NCI-H524 treated with DMSO at 0.1 percent for 48 hours (cell line): ENCODE measurements around the gene RBM33.
"Not testable (repeated sequence)": the region's sequence is repeated elsewhere in the genome, so short reads cannot be mapped to it uniquely, and the experiment has no call there.

Experiments used
- DNase-seq: peaks from one replicate; lab custom pipeline; 2025; lab: John Stamatoyannopoulos, UW

Gene RBM33

GRCh38 chr7:155665079-155665956, 20.9 kb downstream of the RBM33 start:
- DNase-seq: no peak

DNA sequence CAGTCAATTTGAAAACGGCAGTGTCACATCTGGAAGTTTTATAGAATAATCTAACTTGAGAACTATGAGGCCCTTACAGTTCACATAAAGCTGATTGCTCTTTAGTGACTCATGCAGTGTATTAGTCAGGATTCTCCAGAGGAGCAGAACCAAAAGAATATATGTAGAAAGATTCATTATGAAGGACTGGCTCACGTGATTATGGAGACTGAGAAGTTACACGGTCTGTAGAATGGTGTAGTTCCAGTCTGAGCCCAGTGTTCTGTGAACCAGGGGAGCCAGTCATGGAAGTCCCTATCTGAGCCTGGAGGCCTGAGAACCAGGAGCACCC, 21.5 kb downstream of the RBM33 start:
- DNase-seq: no peak

GRCh38 chr7:155667241-155667829, 22.9 kb downstream of the RBM33 start:
- no peak for DNase-seq

- DNase-seq: no peak
Measured at GRCh38 chr7:155669717-155670505, 25.4 kb downstream of the RBM33 start.

DNA sequence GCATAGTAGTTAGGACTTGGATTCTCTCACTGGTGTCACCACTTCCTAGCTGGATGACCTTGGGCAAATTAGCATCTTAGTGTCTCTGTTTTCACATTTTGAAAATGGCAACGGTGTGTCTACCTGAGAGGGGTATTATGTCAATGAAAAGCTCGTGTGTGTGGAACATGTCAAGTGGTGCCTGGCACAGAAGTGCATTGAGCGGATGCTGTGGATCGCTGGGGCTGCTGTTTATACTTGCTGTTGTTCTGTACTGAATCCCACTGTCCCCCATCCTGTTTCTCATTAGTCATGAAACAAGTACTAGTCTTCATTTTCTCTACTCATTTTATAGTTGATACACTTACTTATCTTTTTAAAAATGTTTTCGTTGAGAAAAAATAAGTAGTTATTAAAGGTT, 26.1 kb downstream of the RBM33 start:
- DNase-seq: no peak

DNA sequence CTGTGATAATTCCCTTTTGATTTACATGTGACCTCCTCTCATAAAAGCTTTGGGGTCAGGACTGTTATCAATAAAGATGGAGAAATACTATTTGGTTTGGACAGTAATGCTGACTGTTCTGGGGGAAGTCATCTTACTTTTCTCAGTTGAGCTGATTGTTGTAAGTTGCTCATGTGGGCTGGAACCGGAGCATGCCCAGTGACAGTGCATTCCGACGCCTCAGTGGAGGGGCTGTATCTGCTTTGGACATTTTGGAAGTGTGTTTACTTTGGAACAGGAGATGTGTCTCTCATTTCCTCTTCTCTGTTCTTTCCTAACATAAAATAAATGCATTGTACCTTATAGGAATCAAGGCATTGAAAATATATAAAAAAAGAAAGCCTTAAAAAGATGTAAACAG, 30.1 kb downstream of the RBM33 start:
- no peak for DNase-seq

- DNase-seq: no peak
Measured at GRCh38 chr7:155676052-155676451, 31.6 kb downstream of the RBM33 start.

- no peak for DNase-seq
Measured at GRCh38 chr7:155677688-155678087, 33.2 kb downstream of the RBM33 start.

DNA sequence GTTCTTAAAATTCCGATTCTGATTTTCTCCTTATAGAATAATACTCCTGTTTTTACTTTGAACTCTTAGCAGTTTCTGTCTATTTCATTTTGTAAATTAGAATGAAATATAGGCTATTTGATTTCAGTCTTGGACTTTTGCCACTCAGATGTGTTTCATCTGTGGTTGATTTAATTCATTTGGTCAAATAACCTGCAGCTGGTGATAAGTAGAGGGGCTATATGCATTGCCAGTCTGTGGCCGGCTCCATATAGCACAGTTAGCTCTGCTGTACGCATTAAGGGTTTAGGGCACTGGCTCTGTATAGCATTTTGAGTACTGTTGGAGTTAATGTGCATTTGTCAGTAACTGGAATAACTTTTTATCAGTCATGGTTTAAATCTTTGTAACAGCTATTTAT, 35.7 kb downstream of the RBM33 start:
- no peak for DNase-seq

- no peak for DNase-seq
Measured at GRCh38 chr7:155680864-155681263, 36.4 kb downstream of the RBM33 start.

GRCh38 chr7:155681663-155682062, 37.2 kb downstream of the RBM33 start:
- no peak for DNase-seq

DNA sequence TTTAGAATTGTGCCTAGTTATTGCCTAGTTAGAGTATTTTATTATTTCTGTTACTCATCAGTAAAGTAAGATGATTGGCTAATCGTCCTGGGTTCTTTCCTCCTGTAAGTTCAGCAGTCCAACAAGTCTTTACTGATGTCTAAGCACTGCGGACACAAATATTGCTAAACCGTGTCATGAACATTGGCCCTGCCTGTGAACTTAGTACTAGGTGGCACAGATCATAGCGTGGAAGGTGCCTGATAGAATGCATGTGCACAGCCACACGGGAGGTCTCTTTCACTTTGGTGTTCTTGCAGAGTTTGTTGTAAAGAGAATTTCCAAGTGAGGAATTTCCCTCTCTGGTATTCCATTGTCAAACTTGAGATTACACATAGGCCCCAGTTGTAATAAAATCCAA, 38.0 kb downstream of the RBM33 start:
- no peak for DNase-seq

DNA sequence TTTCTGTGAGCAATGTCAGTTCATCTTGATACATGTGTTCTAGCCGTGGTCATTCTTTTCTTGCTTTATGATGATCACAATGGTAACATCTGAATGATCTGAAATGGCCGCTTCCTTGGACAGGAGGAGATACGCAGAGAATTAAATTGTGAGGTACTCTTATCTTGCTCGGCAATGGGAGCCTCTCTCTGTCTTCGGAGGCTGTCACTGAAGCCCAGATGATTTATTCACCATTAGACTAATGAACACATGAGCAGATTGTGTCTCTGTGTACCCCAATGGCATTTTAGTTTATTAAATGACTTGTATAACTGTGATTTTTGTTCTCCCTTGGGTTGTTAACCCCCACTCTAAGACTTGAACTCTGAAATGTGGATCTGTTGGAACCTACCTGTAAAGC, 38.6 kb downstream of the RBM33 start:
- DNase-seq: no peak

GRCh38 chr7:155683714-155684113, 39.3 kb downstream of the RBM33 start:
- no peak for DNase-seq

DNA sequence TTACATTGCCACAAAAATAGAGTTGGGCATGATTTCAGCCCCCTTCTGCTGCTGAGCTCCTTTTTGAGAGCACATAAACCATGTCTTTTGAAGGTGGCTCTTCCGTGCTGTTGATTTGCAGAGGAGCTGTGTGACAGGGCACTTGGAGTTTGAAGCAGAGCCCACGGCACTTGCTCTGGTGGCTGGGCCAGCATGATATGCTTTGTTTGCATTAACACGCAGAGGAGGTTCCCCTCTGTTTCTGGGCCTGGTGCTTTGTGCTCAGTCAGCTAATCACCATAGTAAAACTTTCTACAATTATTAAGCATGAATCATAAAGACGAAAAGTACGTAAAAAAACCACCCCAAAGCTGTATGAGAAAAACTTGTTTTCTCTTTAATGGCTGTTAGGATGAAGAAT, 40.1 kb downstream of the RBM33 start:
- no peak for DNase-seq

GRCh38 chr7:155685070-155685790, 40.8 kb downstream of the RBM33 start:
- DNase-seq: no peak

GRCh38 chr7:155685791-155686160, 41.3 kb downstream of the RBM33 start:
- no peak for DNase-seq

DNA sequence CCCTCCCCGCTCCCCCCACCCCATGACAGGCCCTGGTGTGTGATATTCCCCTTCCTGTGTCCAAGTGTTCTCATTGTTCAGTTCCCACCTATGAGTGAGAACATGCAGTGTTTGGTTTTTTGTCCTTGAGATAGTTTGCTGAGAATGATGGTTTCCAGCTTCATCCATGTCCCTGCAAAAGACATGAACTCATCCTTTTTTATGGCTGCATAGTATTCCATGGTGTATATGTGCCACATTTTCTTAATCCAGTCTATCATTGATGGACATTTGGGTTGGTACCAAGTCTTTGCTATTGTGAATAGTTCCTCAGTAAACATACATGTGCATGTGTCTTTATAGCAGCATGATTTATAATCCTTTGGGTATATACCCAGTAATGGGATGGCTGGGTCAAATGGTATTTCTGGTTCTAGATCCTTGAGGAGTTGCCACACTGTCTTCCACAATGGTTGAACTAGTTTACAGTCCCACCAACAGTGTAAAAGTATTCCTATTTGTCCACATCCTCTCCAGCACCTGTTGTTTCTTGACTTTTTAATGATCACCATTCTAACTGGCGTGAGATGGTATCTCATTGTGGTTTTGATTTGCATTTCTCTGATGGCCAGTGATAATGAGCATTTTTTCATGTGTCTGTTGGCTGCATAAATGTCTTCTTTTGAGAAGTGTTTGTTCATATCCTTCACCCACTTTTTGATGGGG, 42.3 kb downstream of the RBM33 start:
- not testable (repeated sequence) for DNase-seq

DNA sequence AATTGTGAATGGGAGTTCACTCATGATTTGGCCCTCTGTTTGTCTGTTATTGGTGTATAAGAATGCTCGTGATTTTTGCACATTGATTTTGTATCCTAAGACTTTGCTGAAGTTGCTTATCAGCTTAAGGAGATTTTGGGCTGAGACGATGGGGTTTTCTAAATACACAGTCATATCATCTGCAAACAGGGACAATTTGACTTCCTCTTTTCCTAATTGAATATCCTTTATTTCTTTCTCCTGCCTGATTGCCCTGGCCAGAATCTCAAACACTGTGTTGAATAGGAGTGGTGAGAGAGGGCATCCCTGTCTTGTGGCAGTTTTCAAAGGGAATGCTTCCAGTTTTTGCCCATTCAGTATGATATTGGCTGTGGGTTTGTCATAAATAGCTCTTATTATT, 43.8 kb downstream of the RBM33 start:
- DNase-seq: not testable (repeated sequence)

- DNase-seq: not testable (repeated sequence)
Measured at GRCh38 chr7:155690655-155691054, 46.2 kb downstream of the RBM33 start.

- no peak for DNase-seq
Measured at GRCh38 chr7:155692317-155692716, 47.9 kb downstream of the RBM33 start.

DNA sequence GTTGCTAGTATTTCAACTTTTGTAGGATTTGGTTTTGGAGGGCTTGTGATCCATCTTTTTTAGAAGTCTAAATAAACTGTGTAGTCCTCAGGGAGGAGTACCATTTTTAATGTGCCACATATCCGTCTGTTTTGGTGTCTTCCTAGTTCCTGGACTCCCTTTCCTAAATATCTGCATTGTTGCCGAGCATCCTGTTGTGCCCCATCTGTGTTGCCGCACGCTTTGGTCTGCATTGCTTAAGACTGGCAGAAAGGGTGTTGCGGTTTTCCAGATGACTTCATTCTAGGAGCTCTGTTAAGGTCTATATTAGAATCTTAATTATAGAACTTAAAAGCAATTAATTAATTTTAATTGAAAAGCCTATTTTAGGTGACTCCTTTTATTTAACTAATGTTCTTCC, 49.4 kb downstream of the RBM33 start:
- no peak for DNase-seq
